A673 (cell line): ENCODE data around the gene SPINT1.

Experiments used
- EZH2 ChIP-seq: fragments of 200-600 bp; sonication (generic); IDR thresholded peaks from 2 replicates; pipeline ENCODE4 v1.6.1; 2017; ENCODE audit warnings: borderline replicate concordance, low read depth, mild to moderate bottlenecking, mixed read lengths, antibody characterized with exemption, low read length; ENCODE audit not compliant: poor library complexity, severe bottlenecking
- TF ChIP-seq, protein P1 (sequence below): fragments of 300-800, 200-600 bp; sonication (generic); conservative IDR thresholded peaks from 2 replicates; pipeline ENCODE4 v1.5.1; 2017; ENCODE audit warnings: low read depth, mild to moderate bottlenecking, antibody characterized with exemption, low read length, moderate library complexity, mixed read lengths

DNA sequence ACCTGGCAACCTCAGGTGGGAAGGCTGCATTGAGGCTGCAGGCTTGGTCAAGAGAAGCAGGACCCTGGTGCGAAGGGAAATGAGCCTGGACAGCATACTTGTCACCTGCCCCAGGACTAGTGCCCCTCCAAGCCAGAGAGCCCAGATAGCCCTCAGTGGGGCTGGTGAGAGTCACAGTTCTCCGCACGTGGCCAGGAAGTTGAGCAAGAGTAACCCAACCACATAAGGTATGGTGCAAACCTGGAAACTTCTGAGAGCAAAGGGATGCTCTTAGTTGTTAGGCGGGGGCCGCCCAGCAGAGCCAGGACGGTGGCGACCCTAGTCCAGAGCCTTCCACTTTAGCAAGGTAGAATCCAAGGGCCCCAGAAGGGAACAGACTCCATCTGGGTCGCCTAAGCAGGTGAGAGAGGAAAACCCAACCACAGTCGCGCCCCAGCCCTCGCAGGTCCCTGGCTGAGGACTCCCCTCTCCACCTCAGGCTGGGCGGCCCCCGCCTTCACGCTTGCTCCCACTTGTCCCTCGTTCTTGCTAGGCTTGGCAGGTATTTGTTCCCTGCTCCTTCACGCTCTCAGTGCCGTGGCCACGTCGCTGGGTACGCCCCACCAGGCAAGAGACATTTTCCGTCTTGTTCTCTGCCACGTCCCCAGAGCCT is 49.3 kb downstream of the SPINT1 start:
- TF ChIP-seq, protein P1, sequence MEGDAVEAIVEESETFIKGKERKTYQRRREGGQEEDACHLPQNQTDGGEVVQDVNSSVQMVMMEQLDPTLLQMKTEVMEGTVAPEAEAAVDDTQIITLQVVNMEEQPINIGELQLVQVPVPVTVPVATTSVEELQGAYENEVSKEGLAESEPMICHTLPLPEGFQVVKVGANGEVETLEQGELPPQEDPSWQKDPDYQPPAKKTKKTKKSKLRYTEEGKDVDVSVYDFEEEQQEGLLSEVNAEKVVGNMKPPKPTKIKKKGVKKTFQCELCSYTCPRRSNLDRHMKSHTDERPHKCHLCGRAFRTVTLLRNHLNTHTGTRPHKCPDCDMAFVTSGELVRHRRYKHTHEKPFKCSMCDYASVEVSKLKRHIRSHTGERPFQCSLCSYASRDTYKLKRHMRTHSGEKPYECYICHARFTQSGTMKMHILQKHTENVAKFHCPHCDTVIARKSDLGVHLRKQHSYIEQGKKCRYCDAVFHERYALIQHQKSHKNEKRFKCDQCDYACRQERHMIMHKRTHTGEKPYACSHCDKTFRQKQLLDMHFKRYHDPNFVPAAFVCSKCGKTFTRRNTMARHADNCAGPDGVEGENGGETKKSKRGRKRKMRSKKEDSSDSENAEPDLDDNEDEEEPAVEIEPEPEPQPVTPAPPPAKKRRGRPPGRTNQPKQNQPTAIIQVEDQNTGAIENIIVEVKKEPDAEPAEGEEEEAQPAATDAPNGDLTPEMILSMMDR, result no peak
- TF ChIP-seq EZH2, result no peak
